GM20431 (cell line): ENCODE measurements around the gene PPIL1.
"Not testable (repeated sequence)": the region's sequence is repeated elsewhere in the genome, so short reads cannot be mapped to it uniquely, and the experiment has no call there.

Experiments
- in situ Hi-C: fragments of 300-500 bp; cut with MseI, MboI; formaldehyde crosslinking; loops from one replicate; pipeline ENCODE4 v1.15.0; 2020; ENCODE audit warnings: low sequenced_read_pairs; ENCODE audit not compliant: unreplicated experiment

Gene PPIL1

DNA sequence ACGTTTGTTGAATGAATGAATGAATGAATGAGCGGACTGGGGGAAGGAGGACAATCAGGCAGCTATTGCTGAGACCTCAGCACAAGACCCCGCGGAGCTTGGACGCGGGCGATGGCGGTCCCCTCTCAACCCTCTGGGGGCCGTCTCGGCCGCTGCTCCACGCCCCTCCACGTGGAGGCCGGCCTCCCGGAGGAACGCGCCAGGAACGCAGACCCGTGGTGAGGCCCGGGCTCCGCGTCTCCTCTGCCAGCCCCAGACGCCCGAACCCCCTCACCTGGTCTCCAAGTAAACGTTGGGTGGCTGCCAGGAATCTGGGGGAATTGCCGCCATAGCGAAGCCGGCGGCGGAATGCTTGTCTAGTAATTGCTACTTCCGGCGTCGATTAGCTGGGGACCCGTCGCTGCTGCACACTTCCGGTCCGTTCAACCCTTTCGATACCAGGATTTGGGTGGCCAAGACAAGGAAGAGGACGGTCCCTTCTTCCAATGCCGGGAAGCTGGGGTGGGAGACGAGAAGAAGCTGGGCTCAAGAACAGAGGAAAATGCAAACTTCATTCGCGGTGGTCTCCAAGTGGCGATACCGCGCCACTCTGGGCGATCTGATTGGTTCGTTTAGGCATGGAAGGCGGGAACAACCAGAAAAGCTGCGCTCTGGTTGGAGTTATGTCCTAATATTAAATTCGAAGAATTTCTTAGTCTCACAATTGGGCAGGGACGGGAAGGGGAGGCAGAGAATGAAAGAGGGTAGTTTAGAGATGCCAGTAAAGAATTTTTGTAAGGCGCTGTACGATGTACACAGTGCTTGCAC lies at the start of gene PPIL1:
TSS of gene PPIL1 (minus strand) at position 361 of the 807 bp plus-strand sequence. CDS start at position 330, 31 bp downstream.
- in situ Hi-C loops = no loop called here

- in situ Hi-C loops = no loop called here
Observed at GRCh38 chr6:36924131-36924530, 49.5 kb upstream of the PPIL1 start.

GRCh38 chr6:36920546-36920945 lies 45.9 kb upstream of the PPIL1 start:
- in situ Hi-C loops = no loop called here

GRCh38 chr6:36920049-36920448 lies 45.4 kb upstream of the PPIL1 start:
- in situ Hi-C loops = no loop called here

DNA sequence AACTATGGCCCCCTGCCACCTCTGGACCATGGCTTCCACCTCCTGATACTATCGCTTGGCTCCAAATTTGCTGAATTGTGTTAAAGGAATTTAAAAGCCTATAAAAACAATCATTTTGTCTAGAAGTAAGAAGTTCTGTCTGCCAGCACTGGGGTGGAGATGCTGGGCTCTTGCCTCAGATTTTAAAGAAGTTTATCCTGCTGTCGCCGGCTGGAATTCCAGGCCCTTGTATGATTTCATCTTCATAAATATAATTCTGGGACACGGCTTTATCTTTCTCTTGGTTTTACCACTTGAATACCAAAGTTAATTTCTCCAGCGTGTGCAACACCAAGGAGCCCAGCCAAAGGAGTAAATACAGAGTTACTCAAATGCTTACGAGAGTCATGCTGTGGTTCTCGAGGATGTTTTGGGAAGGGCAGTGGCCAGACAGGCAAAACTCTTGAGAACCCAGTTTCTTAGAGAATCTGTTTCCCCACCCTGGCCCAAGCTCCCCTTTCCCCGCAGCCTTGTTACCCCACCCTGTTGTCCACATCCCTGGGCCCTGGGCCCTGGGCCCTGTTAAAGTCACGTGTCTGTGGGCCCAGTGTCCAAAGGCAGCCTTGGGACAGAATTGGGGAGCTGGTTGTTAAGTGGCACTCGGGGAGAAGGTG lies 43.1 kb upstream of the PPIL1 start:
- in situ Hi-C loops = no loop called here

DNA sequence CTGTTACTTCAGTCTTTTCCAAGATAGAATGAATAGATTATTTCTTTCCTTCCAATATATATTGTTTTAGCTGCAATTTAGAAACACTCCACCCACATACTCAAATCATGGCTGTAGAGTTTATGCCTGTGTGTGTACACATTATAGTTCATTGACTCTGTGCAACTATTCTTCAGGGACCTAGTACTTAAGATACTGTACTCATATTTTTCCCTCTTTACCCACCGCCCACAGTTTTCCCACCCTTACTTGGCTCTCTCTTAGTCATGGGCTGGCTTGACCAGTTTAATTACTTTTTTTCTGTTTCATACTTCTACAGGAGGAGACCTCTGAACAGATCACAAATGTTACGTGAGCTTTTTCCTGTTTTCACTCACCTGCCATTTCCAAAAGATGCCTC lies 41.5 kb upstream of the PPIL1 start:
- in situ Hi-C loops = no loop called here

DNA sequence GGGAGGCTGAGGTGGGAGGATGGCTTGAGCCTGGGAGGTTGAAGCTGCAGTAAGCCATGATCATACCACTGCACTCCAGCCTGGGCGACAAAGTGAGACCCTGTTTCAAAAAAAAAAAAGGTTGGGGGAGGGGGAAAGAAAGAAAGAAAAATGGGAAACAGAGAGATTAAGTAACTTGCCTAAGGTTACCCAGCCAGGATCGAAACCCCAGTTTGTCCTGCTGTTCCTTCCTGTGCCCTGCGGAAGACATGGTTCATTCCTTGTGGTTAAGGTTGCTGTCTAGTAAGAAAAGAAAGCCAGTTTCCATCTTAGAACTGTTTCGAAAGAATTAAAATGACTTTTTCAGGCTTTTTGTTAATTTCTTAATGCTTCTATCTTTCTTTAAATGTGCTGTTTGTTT lies 41.0 kb upstream of the PPIL1 start:
- in situ Hi-C loops = no loop called here

- in situ Hi-C loops = no loop called here
Observed at GRCh38 chr6:36914227-36914794, 39.7 kb upstream of the PPIL1 start.

DNA sequence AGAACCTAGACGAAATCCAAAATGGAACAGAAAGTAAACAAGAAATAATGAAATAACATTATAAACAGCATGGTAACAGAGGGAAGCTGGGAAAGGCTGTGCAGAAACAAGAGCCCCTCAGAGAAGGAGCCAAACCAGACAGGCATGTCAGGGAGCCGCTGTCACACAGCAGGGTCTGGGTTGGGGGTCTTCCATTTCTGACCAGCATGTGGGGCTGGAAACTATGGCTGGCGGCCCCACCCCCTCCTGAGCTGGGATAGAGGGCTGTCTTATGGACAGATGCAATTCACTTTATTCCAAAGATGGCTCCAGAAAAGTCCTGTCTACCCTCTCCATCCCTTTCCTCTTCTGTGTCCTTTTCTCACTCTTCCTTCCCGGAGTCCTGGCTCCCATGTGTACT lies 38.5 kb upstream of the PPIL1 start:
- in situ Hi-C loops = no loop called here

GRCh38 chr6:36912586-36912985 lies 38.0 kb upstream of the PPIL1 start:
- in situ Hi-C loops = no loop called here

DNA sequence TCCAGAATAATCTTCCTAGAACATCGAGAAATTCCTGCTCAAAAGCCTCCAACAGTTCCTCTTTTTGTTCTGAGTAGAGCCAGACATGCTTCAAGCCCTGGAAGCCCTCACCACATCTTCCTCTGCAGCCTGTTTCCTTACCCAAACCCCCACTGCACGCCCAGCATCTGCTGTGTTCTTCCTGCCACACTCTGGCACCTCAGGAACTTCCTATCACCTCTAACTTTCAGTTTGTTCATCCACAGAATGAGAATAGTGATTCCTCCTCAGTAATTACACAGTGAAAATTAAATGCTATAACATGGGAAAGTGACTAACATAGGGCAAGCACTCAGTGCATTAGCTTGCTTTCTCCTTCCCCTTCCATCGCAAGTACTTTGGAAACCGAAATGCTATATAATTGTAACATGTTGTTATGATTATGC lies 37.4 kb upstream of the PPIL1 start:
- in situ Hi-C loops = no loop called here

- in situ Hi-C loops = no loop called here
Observed at GRCh38 chr6:36908747-36909146, 34.1 kb upstream of the PPIL1 start.

DNA sequence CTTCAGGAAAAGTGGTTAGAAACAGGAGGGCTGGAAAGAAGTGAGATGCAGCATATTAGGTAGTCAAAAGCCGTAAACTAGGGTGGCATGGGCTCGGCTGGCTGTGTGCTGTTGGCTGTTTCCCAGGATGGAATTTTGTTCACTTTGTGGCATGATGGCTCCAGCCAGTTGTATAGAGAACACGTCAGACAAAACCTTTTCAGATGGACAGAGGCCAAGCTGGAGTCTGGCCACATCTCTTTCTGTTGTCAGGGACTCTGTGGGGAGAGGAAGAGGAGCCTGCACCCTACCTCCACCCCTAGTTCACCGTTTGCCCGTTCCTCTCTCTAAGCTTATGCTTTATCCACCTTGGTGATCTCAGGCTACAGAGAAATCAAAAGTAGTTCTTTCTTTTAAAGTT lies 33.2 kb upstream of the PPIL1 start:
- in situ Hi-C loops = no loop called here

- in situ Hi-C loops = no loop called here
Observed at GRCh38 chr6:36906539-36907325, 32.1 kb upstream of the PPIL1 start.

GRCh38 chr6:36904851-36905393 lies 30.3 kb upstream of the PPIL1 start:
- in situ Hi-C loops = no loop called here

GRCh38 chr6:36904114-36904513 lies 29.5 kb upstream of the PPIL1 start:
- in situ Hi-C loops = no loop called here

DNA sequence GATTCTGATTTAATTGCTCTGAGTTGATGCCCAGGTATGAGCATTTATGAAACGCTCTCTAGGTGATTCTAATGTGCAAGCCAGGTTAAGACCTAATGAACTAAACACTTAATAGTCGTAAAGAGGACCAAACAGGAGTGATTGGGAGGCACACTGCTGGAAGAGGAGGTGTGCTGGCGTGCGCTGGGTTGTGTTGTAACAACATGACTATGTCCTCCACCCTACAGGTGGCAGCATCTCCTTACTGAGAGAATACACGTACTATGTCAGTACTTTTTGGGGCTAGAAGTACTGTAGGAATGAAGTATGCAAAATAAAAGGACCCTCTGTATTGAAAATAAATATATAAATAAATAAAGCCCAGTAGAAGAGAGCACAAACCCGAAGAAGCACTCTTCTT lies 23.0 kb upstream of the PPIL1 start:
- in situ Hi-C loops = no loop called here

DNA sequence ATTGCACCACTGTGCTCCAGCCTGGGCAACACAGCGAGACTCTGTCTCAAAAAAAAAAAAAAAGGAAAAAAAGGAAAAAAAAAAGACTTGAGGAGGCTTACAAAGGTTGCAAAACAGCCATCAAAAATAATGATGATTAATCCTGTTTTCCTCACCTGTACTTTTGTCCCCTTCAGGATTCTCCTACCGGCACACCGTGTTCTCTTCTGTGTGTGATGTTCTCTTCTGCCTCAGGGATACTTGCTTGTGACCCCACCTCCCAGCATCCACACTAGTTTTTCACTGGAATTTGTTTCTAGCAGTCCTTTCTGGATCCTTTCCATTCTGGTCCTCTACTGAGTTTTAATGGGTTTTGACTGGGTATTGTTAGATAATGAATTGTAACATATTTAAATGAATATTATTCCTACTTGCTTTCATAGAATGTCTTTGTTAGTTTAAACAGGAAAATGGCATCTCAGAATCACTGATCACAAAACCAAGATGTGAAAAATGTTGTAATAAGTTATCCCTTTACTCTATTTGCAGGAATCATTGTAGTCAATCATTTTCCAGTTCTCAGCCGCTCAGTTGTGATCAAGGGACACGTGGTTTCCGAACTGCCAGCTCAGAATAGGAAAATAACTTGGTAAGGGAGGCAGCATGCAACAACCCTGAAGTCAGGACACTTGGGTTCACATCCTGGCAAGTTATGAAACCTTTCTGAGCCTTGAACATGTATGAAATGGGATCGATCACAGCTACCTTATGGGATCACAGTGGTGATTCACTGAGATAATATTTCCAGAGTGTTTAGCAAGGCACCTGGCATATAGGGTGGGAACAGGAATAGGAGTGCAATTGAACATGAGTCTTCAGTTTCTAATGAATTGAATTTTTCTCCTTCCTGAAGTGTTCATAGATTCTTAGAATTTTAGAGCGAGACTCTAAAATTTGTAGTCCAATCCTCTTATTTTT lies 19.7 kb upstream of the PPIL1 start:
- in situ Hi-C loops = no loop called here

DNA sequence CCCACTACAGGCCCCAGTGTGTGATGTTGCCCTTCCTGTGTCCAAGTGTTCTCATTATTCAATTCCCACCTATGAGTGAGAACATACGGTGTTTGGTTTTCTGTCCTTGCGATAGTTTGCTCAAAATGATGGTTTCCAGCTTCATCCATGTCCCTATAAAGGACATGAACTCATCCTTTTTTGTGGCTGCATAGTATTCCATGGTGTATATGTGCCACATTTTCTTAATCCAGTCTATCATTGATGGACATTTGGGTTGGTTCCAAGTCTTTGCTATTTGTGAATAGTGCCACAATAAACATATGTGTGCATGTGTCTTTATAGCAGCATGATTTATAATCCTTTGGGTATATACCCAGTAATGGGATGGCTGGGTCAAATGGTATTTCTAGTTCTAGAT lies 16.6 kb upstream of the PPIL1 start:
- in situ Hi-C loops = not testable (repeated sequence)
